Heart right ventricle (tissue), 16 donors: ENCODE results near the gene SRGN. TPM values are rescaled to one million over a fixed set of nuclear protein-coding genes. Genes with fewer than 3 reads are reported as not detected.

Source experiments
- ATAC-seq, 8 donors: fragments of 200-7000 bp; cut with Tn5 transposase; one replicate each; pipeline ENCODE4 v1.9.1; 2020; ENCODE audit warnings: mild to moderate bottlenecking in 8 of 8, moderate library complexity in 8 of 8, moderate number of reproducible peaks in 1 of 8
- DNase-seq, 2 donors: peaks; one replicate each; pipeline ENCODE4 v3.0.0-alpha.2; 2020
- H3K27ac ChIP-seq, 10 donors: fragments of 200-600 bp; sonication (generic) in 2 of 10; one replicate each; pipeline versions ENCODE4 v1.5.0 to v1.8.0; 2020 to 2022; ENCODE audit warnings: mild to moderate bottlenecking in 3 of 10
- H3K27me3 ChIP-seq, 7 donors: fragments of 200-600 bp; one replicate each; pipeline ENCODE4 v1.8.0; 2021 to 2022; ENCODE audit warnings: mild to moderate bottlenecking in 2 of 7
- H3K36me3 ChIP-seq, 9 donors: fragments of 200-600 bp; sonication (generic) in 1 of 9; one replicate each; pipeline versions ENCODE4 v1.5.0 to v1.8.0; 2020 to 2022; ENCODE audit warnings: mild to moderate bottlenecking in 2 of 9
- H3K4me1 ChIP-seq, 9 donors: fragments of 200-600 bp; sonication (generic) in 1 of 9; one replicate each; pipeline versions ENCODE4 v1.5.0 to v1.8.0; 2020 to 2022; ENCODE audit warnings: mild to moderate bottlenecking in 4 of 9
- H3K4me3 ChIP-seq, 10 donors: fragments of 200-600 bp; sonication (generic) in 2 of 10; one replicate each; pipeline versions ENCODE4 v1.5.0 to v1.8.0; 2020 to 2022; ENCODE audit warnings: mild to moderate bottlenecking in 7 of 10, moderate library complexity in 2 of 10
- H3K9me3 ChIP-seq, 11 donors: fragments of 200-600 bp in 10 of 11; sonication (generic) in 2 of 11; one replicate each; pipeline versions ENCODE4 v1.5.0 to v1.8.0; 2013 to 2022; ENCODE audit warnings: mild to moderate bottlenecking in 2 of 11, control low read depth in 1 of 11, moderate library complexity in 1 of 11
- CTCF ChIP-seq, 9 donors: fragments of 200-600 bp; sonication (generic) in 2 of 9; IDR thresholded peaks; one replicate each; pipeline versions ENCODE4 v1.5.0 to v1.8.0; 2021 to 2022; ENCODE audit warnings: antibody characterized with exemption in 9 of 9, mild to moderate bottlenecking in 5 of 9, moderate library complexity in 1 of 9
- WGBS, 2 donors: extraction: QIAGEN DNeasy Blood & Tissue Kit; methylation state at CpG; one replicate each; pipeline ENCODE4 v1.1.7; 2013; ENCODE audit warnings: inconsistent platforms in 1 of 2; 5-methylcytosine and 5-hydroxymethylcytosine counted together
- intact Hi-C, 10 donors: fragments of 100-400 bp; cut with DNase I; formaldehyde crosslinking; loops; one replicate each; pipeline versions ENCODE4 v1.11.1 to v1.14.2; 2022
- polyA plus RNA-seq, 2 donors: library from polyadenylated mRNA; stranded (reverse); fragments of 200-250 nt; gene quantifications; one replicate each; pipeline ENCODE4 v1.2.3, GENCODE V29; 2013
- total RNA-seq, 10 donors: library from RNA; stranded (reverse); fragmentation: NEBNext Ultra II Directional in 3 of 10; extraction: Animal tissue kit (Norgen Biotek cat#: 25700) in 3 of 10; gene quantifications; one replicate each; pipeline versions ENCODE4 v1.2.1 to v1.2.4, GENCODE V29; 2021 to 2023
- donor health status: Arrhythmogenic right ventricular cardiomyopathy.
- donor health status: ischemic (EF 13 %, LVEDD 7.1; RV severe dilation, severe dysfunction).
- donor health status: healthy with polysubstance abuse.
- donor health status: DM: no; HTN: yes; CAD: no.
- donor health status: DM: no; HTN: no; CAD: no.
- donor health status: ischemic (EF 25% LVEDD 6.9; RV normal size, moderate dysfunction).
- donor health status: ischemic (EF 25% LVEDD 5.7; RV mildly dilated, moderate dysfunction).
- donor health status: healthy.
- donor health status: DM: yes; HTN: yes; CAD: no.
- donor health status: Ischemic cardiomyopathy.
- donor health status: ischemic (EF 35%, LVEDD 5.7; RV mildly dilated, moderate dysfunction).
- donor health status: nonischemic (EF 11% LVEDD 7.7; RV severe dilation, severe dysfunction).
- donor health status: DM: yes; HTN: yes; CAD: no.
- donor health status: PGD.
- donor health status: ischemic (EF 29% LVEDD 5.4; RV normal size, mild dysfunction).
- donor health status: nonischemic (EF 23%, LVEDD 6.1; RV moderate dilation, normal function).

SRGN gene
- total and polyA plus RNA-seq, 12 donors: 23.1 to 156 (median 51.8) TPM

DNA sequence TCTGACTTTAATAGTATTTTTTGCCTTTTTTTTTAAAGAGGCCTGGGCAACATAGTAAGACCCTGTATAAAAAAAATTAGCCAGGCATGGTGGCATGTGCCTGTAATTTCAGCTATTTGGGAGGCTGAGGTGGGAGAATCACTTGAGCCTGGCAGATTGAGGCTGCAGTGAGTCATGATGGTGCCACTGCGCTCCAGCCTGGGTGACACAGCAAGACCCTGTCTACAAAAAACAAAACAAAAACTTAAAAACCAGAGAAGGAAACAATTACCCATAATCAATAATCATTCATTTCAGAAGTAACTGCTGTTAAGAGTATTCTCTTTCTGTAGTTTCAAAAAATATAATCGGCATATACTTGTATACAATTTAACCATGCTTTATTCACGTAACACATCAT, 64.1 kb downstream of the SRGN start:
- no peak overlapping the region for H3K4me3 ChIP-seq
- intact Hi-C loops: no loop called here
- no peak for TF ChIP-seq CTCF (IDR thresholded peaks at IDR 0.05)
- H3K27ac ChIP-seq: no peak overlapping the region
- no peaks in the 10 kb centered on the region for H3K9me3 ChIP-seq
- DNase-seq (no peak), ATAC-seq (no peak)
- 98 to 100% methylated on average over 3 of the region's 3 CpGs for WGBS, 2 donors
- H3K36me3 ChIP-seq: peaks cover 0 to 9% (median 0%) of the 10 kb centered on the region in 9 donors
- peaks cover 0 to 8% (median 0%) of the 10 kb centered on the region in 9 donors for H3K4me1 ChIP-seq
- H3K27me3 ChIP-seq: no peaks in the 10 kb centered on the region

DNA sequence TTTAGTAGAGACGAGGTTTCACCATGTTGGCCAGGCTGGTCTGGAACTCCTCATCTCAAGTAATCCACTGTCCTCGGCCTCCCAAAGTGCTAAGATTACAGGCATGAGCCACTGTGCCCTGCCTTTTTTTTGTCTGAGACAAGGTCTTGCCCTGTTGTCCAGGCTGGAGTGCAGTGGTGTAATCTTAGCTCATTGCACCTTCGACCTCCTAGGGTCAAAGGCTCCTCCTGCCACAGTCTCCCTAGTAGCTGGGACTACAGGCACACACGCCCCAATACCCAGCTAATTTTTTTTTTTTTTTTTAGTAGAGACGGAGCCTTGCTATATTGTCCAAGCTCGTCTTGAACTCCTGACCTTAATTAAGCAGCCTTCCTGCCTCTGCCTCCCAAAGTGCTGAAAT, 65.3 kb downstream of the SRGN start:
- no peak overlapping the region for H3K4me3 ChIP-seq
- no peak overlapping the region for H3K27ac ChIP-seq
- DNase-seq (no peak), ATAC-seq (no peak)
- H3K4me1 ChIP-seq: no peaks in the 10 kb centered on the region
- TF ChIP-seq CTCF (IDR thresholded peaks at IDR 0.05): no peak
- no peaks in the 10 kb centered on the region for H3K27me3 ChIP-seq
- 85 to 91% methylated on average over 6 of the region's 6 CpGs for WGBS, 2 donors
- no peaks in the 10 kb centered on the region for H3K9me3 ChIP-seq
- H3K36me3 ChIP-seq: peaks cover 0 to 21% (median 3%) of the 10 kb centered on the region in 9 donors
- intact Hi-C loops: no loop called here

Other genes starting within 250 kb of the SRGN start
- 10 to 100 TPM; 18.3 to 21.7 (median 20.4) TPM for gene DDX50, start 186.8 kb upstream of the SRGN start, total RNA-seq
- 10 to 100 TPM in 1 of 2 donors, 1 to 10 TPM in 1; 7.2 to 15.8 TPM for gene DDX50, start 186.8 kb upstream of the SRGN start, polyA plus RNA-seq
- 10 to 100 TPM; 17.6 to 52.4 (median 25.5) TPM for gene DDX21, start 131.9 kb upstream of the SRGN start, total RNA-seq
- gene DDX21, start 131.9 kb upstream of the SRGN start, polyA plus RNA-seq: 10 to 100 TPM; 10.2 to 17.8 TPM
- gene KIFBP, start 99.3 kb upstream of the SRGN start, total RNA-seq: 10 to 100 TPM; 42.3 to 67.9 (median 53.2) TPM
- gene KIFBP, start 99.3 kb upstream of the SRGN start, polyA plus RNA-seq: 10 to 100 TPM; 16.7 to 37.9 TPM
- gene VPS26A, start 36.1 kb downstream of the SRGN start, total RNA-seq: 10 to 100 TPM; 30.0 to 43.8 (median 35.2) TPM
- 10 to 100 TPM; 15.9 to 20.0 TPM for gene VPS26A, start 36.1 kb downstream of the SRGN start, polyA plus RNA-seq
- gene SUPV3L1, start 92.1 kb downstream of the SRGN start, total RNA-seq: 10 to 100 TPM; 32.9 to 49.4 (median 38.0) TPM
- gene SUPV3L1, start 92.1 kb downstream of the SRGN start, polyA plus RNA-seq: 100 to 1,000 TPM in 1 of 2 donors, 10 to 100 TPM in 1; 23.8 to 139 TPM
- under 1 TPM in 1 of 10 donors, not detected in 9; 0.07 TPM for gene HKDC1, start 132.2 kb downstream of the SRGN start, total RNA-seq
- gene HKDC1, start 132.2 kb downstream of the SRGN start, polyA plus RNA-seq: under 1 TPM in 1 of 2 donors, not detected in 1; 0.03 TPM
- gene HK1, start 190.4 kb downstream of the SRGN start, total RNA-seq: 100 to 1,000 TPM; 178 to 322 (median 239) TPM
- gene HK1, start 190.4 kb downstream of the SRGN start, polyA plus RNA-seq: 100 to 1,000 TPM in 1 of 2 donors, 10 to 100 TPM in 1; 51.9 to 161 TPM